ENCODE data around the gene CEMIP. TPM values are rescaled to one million over a fixed set of nuclear protein-coding genes. Genes with fewer than 3 reads are reported as not detected.

Gene CEMIP
- total and polyA plus RNA-seq, 2 of the 4 experiments (the other 2 are of a cell fraction), result 63.8 to 78.0 TPM

GRCh38 chr15:80788536-80788935, 9.4 kb downstream of the CEMIP start:
- peaks cover 9 to 44% of the 10 kb centered on the region in 2 experiments; a peak in 3 of 4 replicates for H3K79me1 ChIP-seq (ENCODE audit: low read depth in 1 of 2, low read length in 2 of 2)
- no peak overlapping the region for H3K23ac ChIP-seq (ENCODE audit: low read depth, low read length)
- ChIA-PET CTCF (interaction anchor here (1.1 to 1.6 kb wide), 2 partner anchors 12 to 477 kb away, joined by 3 to 4 read pairs; no protein-coding TSS in a partner anchor), POLR2A (ENCODE audit: unreplicated experiment) (interaction anchor here (0.6 to 0.7 kb wide), 2 partner anchors 15 to 633 kb away, joined by 5 to 13 read pairs; no protein-coding TSS in a partner anchor)
- H2BK5ac ChIP-seq (ENCODE audit: low read depth, low read length, poor library complexity, severe bottlenecking), result peak overlapping the region; percentile 85
- dilution Hi-C loops (cut with HindIII; ENCODE audit: low sequenced_read_pairs, unreplicated experiment) (no loop called here), intact Hi-C loops (cut with micrococcal nuclease) (no loop called here), in situ Hi-C loops (cut with MboI; ENCODE audit: low sequenced_read_pairs) (no loop called here)
- no peak overlapping the region for H3K18ac ChIP-seq (ENCODE audit: low read depth, low read length)
- no peak for TF ChIP-seq CHD1 (IDR thresholded peaks at IDR 0.05; ENCODE audit: low read depth, low read length)
- TF ChIP-seq RCOR1 (IDR thresholded peaks at IDR 0.05; ENCODE audit: insufficient replicate concordance, low read length), result no peak
- TF ChIP-seq FOS (IDR thresholded peaks at IDR 0.05; ENCODE audit: low read depth, low read length), result peak; percentile 56; the same call in 1 of the 2 replicates
- no peak for TF ChIP-seq POLR2A (IDR thresholded peaks at IDR 0.05; ENCODE audit: low read depth, low read length)
- no peak for TF ChIP-seq MAZ (IDR thresholded peaks at IDR 0.05; ENCODE audit: borderline replicate concordance, low read depth, low read length)
- no peak for TF ChIP-seq BHLHE40 (IDR thresholded peaks at IDR 0.05; ENCODE audit: low read depth, low read length)
- TF ChIP-seq NFE2L2 (IDR thresholded peaks at IDR 0.05; ENCODE audit: low read depth, low read length), result 0 out of 2 replicates have a peak, but pooled peaks have one; percentile 12
- peak; percentile 23; the same call in 1 of the 2 replicates for TF ChIP-seq MAFK (IDR thresholded peaks at IDR 0.05; ENCODE audit: low read depth, low read length)
- TF ChIP-seq RAD21 (IDR thresholded peaks at IDR 0.05; ENCODE audit: low read length), result no peak
- TF ChIP-seq ELK1 (IDR thresholded peaks at IDR 0.05; ENCODE audit: borderline replicate concordance, low read depth, low read length), result no peak
- TF ChIP-seq USF2 (IDR thresholded peaks at IDR 0.05; ENCODE audit: low read depth, low read length), result no peak
- no peak for TF ChIP-seq SMC3 (IDR thresholded peaks at IDR 0.05; ENCODE audit: low read depth, low read length)
- no peak for TF ChIP-seq CEBPB (IDR thresholded peaks at IDR 0.05; ENCODE audit: low read depth, low read length)
- TF ChIP-seq MXI1 (IDR thresholded peaks at IDR 0.05; ENCODE audit: borderline replicate concordance, low read depth, low read length), result peak; percentile 50; the same call in 1 of the 2 replicates
- TF ChIP-seq RFX5 (IDR thresholded peaks at IDR 0.05; ENCODE audit: low read depth, low read length), result no peak
- no peak for TF ChIP-seq CTCF (conservative IDR thresholded peaks at IDR 0.05; ENCODE audit: low read depth, low read length)
- H3K36me3 ChIP-seq (ENCODE audit: control insufficient read depth, insufficient read depth, low read length), result peaks cover 70% of the 10 kb centered on the region
- H3K4ac ChIP-seq (ENCODE audit: low read depth, low read length), result no peak overlapping the region
- no peak overlapping the region for H2AFZ ChIP-seq (replicated peaks; ENCODE audit: low read length, poor library complexity)
- no peaks in the 10 kb centered on the region for H3K27me3 ChIP-seq (ENCODE audit: control insufficient read depth, insufficient read depth, low read length)
- DNase-seq (peak; percentile 92), ATAC-seq (ENCODE audit: low read depth) (peak; percentile 57)
- H3K27ac ChIP-seq (ENCODE audit: insufficient read depth, low read length), result 0 out of 2 replicates have a peak overlapping the region, but pooled peaks have one; percentile 84
- H3K9ac ChIP-seq (ENCODE audit: low read depth, low read length), result no peak overlapping the region
- BruUV-seq (replicated peaks), result no TSS peak
- no peaks in the 10 kb centered on the region for H3K9me3 ChIP-seq (ENCODE audit: control insufficient read depth, insufficient read depth, low read length)
- H4K5ac ChIP-seq (ENCODE audit: low read depth, low read length), result no peak overlapping the region
- H2BK15ac ChIP-seq (ENCODE audit: low read depth, low read length), result no peak overlapping the region
- H2BK120ac ChIP-seq (ENCODE audit: low read depth, low read length), result no peak overlapping the region; the same call in 1 of the 2 replicates
- H3K4me3 ChIP-seq (ENCODE audit: insufficient read depth, low read depth, low read length), result no peak overlapping the region
- WGBS, 2 experiments (ENCODE audit: extremely low coverage in 2 of 2, insufficient read length in 1 of 2), result 20% methylated on average over 1 of the region's 6 CpGs; no CpG with 5 or more reads in 1 of the 2 experiments
- no peak overlapping the region for H2BK20ac ChIP-seq (ENCODE audit: low read depth, low read length)
- H4K8ac ChIP-seq (ENCODE audit: low read depth in 2 of 2, low read length in 2 of 2), result no peak overlapping the region
- peaks cover 23% of the 10 kb centered on the region for H3K4me1 ChIP-seq (ENCODE audit: control insufficient read depth, insufficient read depth, low read length)
- H3K9me1 ChIP-seq (ENCODE audit: insufficient read depth, low read length), result peaks cover 14% of the 10 kb centered on the region
- peaks cover 73% of the 10 kb centered on the region for H4K20me1 ChIP-seq (ENCODE audit: insufficient read depth, low read length)
- H4K91ac ChIP-seq (ENCODE audit: insufficient read depth, low read depth, low read length), result no peak overlapping the region
- no peak overlapping the region for H2AK5ac ChIP-seq (ENCODE audit: low read depth, low read length)
- H2AK9ac ChIP-seq (replicated peaks; ENCODE audit: low read depth, low read length, poor library complexity), result no peak overlapping the region
- no peak overlapping the region for H3K14ac ChIP-seq (replicated peaks; ENCODE audit: low read depth, low read length)
- H3K56ac ChIP-seq (ENCODE audit: extremely low read depth, insufficient read depth, low read length), result no peak overlapping the region
- H3K4me2 ChIP-seq (ENCODE audit: low read depth, low read length), result no peak overlapping the region

Measured in IMR-90 (cell line).